Measurements from ENCODE around the gene DAO.

The DAO gene

DNA sequence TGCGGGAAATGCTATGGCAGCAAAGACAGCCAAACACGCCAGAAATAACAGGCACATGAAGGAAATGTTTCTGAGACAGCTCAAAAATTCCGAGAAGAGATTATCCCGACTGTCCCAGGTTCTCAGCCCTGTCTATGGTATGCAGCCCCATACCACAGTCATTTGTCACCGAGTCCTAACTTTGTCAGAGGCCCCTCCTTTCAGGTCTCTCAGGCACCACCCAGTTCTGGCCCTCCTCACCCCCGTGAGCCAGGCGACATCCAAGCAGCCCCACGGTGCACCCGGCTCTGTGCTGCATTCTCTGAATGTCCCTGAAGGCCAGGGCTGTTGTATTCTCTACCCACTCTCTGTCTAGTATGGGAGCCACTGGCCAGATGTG lies 46.5 kb upstream of the DAO start:
- Histone ChIP-seq H3K4me3 (replicated peaks; ENCODE audit: insufficient read depth, low read length) (no peak overlapping the region), H3K27ac (replicated peaks) (no peak overlapping the region), H3K27me3 (ENCODE audit: insufficient read depth, poor library complexity, severe bottlenecking) (no peaks in the 10 kb centered on the region)
- TF ChIP-seq, protein P1, sequence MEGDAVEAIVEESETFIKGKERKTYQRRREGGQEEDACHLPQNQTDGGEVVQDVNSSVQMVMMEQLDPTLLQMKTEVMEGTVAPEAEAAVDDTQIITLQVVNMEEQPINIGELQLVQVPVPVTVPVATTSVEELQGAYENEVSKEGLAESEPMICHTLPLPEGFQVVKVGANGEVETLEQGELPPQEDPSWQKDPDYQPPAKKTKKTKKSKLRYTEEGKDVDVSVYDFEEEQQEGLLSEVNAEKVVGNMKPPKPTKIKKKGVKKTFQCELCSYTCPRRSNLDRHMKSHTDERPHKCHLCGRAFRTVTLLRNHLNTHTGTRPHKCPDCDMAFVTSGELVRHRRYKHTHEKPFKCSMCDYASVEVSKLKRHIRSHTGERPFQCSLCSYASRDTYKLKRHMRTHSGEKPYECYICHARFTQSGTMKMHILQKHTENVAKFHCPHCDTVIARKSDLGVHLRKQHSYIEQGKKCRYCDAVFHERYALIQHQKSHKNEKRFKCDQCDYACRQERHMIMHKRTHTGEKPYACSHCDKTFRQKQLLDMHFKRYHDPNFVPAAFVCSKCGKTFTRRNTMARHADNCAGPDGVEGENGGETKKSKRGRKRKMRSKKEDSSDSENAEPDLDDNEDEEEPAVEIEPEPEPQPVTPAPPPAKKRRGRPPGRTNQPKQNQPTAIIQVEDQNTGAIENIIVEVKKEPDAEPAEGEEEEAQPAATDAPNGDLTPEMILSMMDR (IDR thresholded peaks at IDR 0.05; ENCODE audit: insufficient read depth, low read length), result no peak
- TF ChIP-seq GABPA (IDR thresholded peaks at IDR 0.05; ENCODE audit: low read depth) (no peak), POLR2AphosphoS5 (IDR thresholded peaks at IDR 0.05; ENCODE audit: low read depth) (no peak)
- no peak for DNase-seq (ENCODE audit: low read depth in 1 of 2, low spot score in 1 of 2)

DNA sequence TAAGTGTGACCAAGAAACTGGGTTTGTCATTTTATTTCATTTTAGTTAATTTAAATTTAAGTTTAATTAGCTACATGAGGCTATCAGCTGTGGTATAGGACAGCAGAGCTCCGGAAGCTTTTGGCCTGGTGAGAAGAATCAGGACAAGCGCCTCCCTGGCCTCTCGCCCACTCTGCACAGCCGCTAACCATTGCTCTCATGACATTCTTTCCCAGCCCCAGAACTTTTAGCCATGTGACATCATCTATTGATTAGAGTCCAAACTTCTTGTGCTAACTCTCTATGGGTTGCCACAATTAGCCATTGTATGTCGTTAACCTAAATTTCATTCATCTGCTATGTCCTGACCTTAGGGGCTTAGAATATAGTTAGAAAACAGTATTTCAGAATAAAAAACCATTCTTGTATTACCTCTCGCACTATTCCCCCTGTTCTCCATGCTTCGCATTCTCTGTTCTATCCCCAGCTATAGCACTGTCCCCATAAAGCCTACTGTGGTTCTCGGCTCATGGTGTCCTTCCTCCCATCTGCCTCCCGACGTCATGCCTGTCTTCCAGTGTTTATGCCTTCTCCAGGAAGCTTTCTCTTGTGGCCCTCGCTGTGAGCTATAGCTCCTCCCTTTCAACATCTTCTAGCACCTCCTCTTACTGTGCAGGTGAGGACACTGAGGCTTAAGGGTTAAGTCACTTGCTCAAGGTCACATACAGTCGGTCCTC lies 46.0 kb upstream of the DAO start:
- TF ChIP-seq, protein P2, sequence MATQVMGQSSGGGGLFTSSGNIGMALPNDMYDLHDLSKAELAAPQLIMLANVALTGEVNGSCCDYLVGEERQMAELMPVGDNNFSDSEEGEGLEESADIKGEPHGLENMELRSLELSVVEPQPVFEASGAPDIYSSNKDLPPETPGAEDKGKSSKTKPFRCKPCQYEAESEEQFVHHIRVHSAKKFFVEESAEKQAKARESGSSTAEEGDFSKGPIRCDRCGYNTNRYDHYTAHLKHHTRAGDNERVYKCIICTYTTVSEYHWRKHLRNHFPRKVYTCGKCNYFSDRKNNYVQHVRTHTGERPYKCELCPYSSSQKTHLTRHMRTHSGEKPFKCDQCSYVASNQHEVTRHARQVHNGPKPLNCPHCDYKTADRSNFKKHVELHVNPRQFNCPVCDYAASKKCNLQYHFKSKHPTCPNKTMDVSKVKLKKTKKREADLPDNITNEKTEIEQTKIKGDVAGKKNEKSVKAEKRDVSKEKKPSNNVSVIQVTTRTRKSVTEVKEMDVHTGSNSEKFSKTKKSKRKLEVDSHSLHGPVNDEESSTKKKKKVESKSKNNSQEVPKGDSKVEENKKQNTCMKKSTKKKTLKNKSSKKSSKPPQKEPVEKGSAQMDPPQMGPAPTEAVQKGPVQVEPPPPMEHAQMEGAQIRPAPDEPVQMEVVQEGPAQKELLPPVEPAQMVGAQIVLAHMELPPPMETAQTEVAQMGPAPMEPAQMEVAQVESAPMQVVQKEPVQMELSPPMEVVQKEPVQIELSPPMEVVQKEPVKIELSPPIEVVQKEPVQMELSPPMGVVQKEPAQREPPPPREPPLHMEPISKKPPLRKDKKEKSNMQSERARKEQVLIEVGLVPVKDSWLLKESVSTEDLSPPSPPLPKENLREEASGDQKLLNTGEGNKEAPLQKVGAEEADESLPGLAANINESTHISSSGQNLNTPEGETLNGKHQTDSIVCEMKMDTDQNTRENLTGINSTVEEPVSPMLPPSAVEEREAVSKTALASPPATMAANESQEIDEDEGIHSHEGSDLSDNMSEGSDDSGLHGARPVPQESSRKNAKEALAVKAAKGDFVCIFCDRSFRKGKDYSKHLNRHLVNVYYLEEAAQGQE (IDR thresholded peaks at IDR 0.05; ENCODE audit: insufficient replicate concordance, low read depth), result no peak
- Histone ChIP-seq H3K27me3 (ENCODE audit: insufficient read depth, poor library complexity, severe bottlenecking) (no peaks in the 10 kb centered on the region), H3K4me3 (replicated peaks; ENCODE audit: insufficient read depth, low read length) (no peak overlapping the region), H3K27ac (replicated peaks) (no peak overlapping the region)
- no peak for DNase-seq (ENCODE audit: low read depth in 1 of 2, low spot score in 1 of 2)

DNA sequence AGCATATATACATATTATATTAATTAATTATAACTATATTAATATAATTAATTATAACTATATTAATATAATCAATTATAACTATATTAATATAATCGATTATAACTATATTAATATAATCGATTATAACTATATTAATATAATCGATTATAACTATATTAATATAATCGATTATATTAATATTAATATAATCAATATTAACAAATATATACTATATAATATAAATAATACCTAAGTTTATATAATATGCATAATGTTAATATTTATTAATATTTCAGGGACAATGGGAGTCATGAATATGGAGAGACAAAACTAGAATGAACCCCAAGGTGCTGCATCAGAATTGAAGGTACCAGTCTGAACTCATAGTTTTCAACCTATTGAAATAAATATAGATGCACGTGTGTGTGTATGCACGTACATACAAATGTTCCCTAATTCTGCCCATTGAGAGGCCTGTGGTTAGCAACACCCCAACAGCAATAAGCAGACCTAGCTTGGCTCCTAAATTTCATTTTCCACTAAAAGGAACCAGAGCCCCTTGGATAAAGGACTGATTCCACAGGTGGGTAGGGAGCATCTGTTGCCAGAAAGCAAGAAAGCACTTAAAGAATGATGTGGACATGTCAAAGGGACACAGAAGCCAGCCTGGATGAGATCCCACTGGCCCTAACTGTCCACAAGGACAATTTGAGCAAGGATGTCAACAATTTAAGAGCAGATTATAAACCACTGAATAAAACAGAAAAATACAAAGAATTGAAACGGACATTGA lies 43.8 kb upstream of the DAO start:
- Histone ChIP-seq H3K27me3 (ENCODE audit: insufficient read depth, poor library complexity, severe bottlenecking) (no peaks in the 10 kb centered on the region), H3K4me3 (replicated peaks; ENCODE audit: insufficient read depth, low read length) (no peak overlapping the region), H3K27ac (replicated peaks) (no peak overlapping the region)
- no peak for DNase-seq (ENCODE audit: low read depth in 1 of 2, low spot score in 1 of 2)
- TF ChIP-seq POLR2AphosphoS5 (IDR thresholded peaks at IDR 0.05; ENCODE audit: low read depth), result no peak
- no peak for TF ChIP-seq GABPA (IDR thresholded peaks at IDR 0.05; ENCODE audit: low read depth)
- TF ChIP-seq SPI1 (IDR thresholded peaks at IDR 0.05; ENCODE audit: borderline replicate concordance, low read depth), result no peak
- TF ChIP-seq, protein P1 (IDR thresholded peaks at IDR 0.05; ENCODE audit: insufficient read depth, low read length), result no peak
- TF ChIP-seq, protein P2 (IDR thresholded peaks at IDR 0.05; ENCODE audit: insufficient replicate concordance, low read depth), result no peak

DNA sequence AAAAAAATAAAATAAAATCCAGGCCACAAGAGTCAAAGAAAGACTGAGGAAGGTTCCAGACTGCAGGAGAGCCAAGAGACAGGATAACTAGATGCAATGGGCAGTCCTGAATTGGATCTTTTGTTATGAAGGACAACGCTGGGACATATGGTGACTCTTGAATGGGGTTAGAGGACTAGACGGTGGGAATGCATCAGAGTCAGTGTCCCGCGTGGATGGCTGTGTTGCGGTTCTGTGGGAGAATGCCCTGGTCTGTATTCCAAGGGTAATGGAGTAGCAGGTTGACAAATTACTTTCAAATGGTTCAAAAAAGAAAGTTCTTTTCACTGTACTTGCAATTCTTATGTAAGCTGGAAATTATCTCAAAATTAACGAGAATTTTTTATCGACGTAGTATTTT lies 42.7 kb upstream of the DAO start:
- TF ChIP-seq GABPA (IDR thresholded peaks at IDR 0.05; ENCODE audit: low read depth) (no peak), POLR2AphosphoS5 (IDR thresholded peaks at IDR 0.05; ENCODE audit: low read depth) (no peak), SPI1 (IDR thresholded peaks at IDR 0.05; ENCODE audit: borderline replicate concordance, low read depth) (no peak)
- TF ChIP-seq, protein P2 (IDR thresholded peaks at IDR 0.05; ENCODE audit: insufficient replicate concordance, low read depth), result no peak
- TF ChIP-seq, protein P1 (IDR thresholded peaks at IDR 0.05; ENCODE audit: insufficient read depth, low read length), result no peak
- H3K4me3 ChIP-seq (replicated peaks; ENCODE audit: insufficient read depth, low read length), result no peak overlapping the region
- no peak for DNase-seq (ENCODE audit: low read depth in 1 of 2, low spot score in 1 of 2)
- no peaks in the 10 kb centered on the region for H3K27me3 ChIP-seq (ENCODE audit: insufficient read depth, poor library complexity, severe bottlenecking)
- H3K27ac ChIP-seq (replicated peaks), result peak overlapping the region; percentile 84

Measured in HL-60 (cell line).